HEK293 (cell line): Measurements from ENCODE around the gene KIRREL3.

Experiments used
- GLI4 ChIP-seq: fragments of 450-650 bp; formaldehyde crosslinking; IDR thresholded peaks from 2 replicates; pipeline ENCODE4 v1.5.1; 2016; ENCODE audit warnings: missing biosample characterization, missing genetic modification characterization
- HOXA7 ChIP-seq: sonication (generic); formaldehyde crosslinking; IDR thresholded peaks from 2 replicates; pipeline ENCODE4 v1.8.1; 2022; ENCODE audit warnings: missing genetic modification reagents, borderline replicate concordance
- ZNF24 ChIP-seq: fragments of 450-650 bp; formaldehyde crosslinking; IDR thresholded peaks from 2 replicates; pipeline ENCODE4 v1.5.1; 2016; ENCODE audit warnings: missing biosample characterization, missing genetic modification characterization
- ZNF433 ChIP-seq: fragments of 450-650 bp; formaldehyde crosslinking; IDR thresholded peaks from 2 replicates; pipeline ENCODE4 v1.5.1; 2016; ENCODE audit warnings: missing biosample characterization, missing genetic modification characterization, low read depth
- ZNF530 ChIP-seq: fragments of 450-650 bp; formaldehyde crosslinking; IDR thresholded peaks from 2 replicates; pipeline ENCODE4 v1.5.1; 2016; ENCODE audit warnings: low read depth, missing biosample characterization, missing genetic modification characterization
- ZNF658 ChIP-seq: fragments of 450-650 bp; formaldehyde crosslinking; IDR thresholded peaks from 2 replicates; pipeline ENCODE4; 2016; ENCODE audit warnings: missing biosample characterization, missing genetic modification characterization
- ZNF768 ChIP-seq: fragments of 450-650 bp; formaldehyde crosslinking; IDR thresholded peaks from 2 replicates; pipeline ENCODE4 v1.5.1; 2018; ENCODE audit warnings: missing biosample characterization, mild to moderate bottlenecking, missing genetic modification characterization
- ZNF843 ChIP-seq: fragments of 450-650 bp; formaldehyde crosslinking; IDR thresholded peaks from 2 replicates; pipeline ENCODE4 v1.5.1; 2016; ENCODE audit warnings: missing biosample characterization, missing genetic modification characterization
- TF ChIP-seq, protein P1 (sequence below): fragments of 450-650 bp; formaldehyde crosslinking; IDR thresholded peaks from 2 replicates; pipeline ENCODE4 v1.5.1; 2016; ENCODE audit warnings: missing biosample characterization, missing genetic modification characterization
- TF ChIP-seq, protein P2 (sequence below): fragments of 450-650 bp; formaldehyde crosslinking; IDR thresholded peaks from 2 replicates; pipeline ENCODE4 v1.5.1; 2016; ENCODE audit warnings: missing biosample characterization, missing genetic modification characterization, low read depth
- TF ChIP-seq, protein P3 (sequence below): fragments of 450-650 bp; formaldehyde crosslinking; IDR thresholded peaks from 2 replicates; pipeline ENCODE4 v1.5.1; 2016; ENCODE audit warnings: missing biosample characterization, missing genetic modification characterization
- TF ChIP-seq, protein P4 (sequence below): fragments of 450-650 bp; formaldehyde crosslinking; IDR thresholded peaks from 2 replicates; pipeline ENCODE4 v1.5.1; 2016; ENCODE audit warnings: missing biosample characterization, missing genetic modification characterization

DNA sequence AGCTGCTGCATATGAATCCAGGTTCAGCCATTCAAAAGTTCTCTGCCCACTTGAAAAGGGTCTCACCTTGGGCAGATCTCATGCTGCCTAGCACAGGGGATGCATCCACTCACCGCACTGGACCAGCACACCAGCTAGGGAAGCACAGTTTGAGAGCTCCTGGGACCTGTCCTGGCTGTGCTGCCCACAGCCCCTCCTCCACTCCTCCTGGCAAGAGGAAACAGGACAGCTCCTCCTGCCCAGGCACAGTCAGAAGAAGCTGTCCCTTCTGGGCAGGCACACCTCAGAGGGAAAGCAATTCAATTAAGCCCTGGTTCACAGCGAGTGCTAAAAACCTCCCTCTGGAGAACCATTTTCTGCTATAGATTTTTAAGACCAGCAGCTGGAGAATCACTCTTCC lies 498.4 kb downstream of the KIRREL3 start:
- TF ChIP-seq ZNF24 (tag by site-specific recombination) (no peak), ZNF843 (tag by site-specific recombination) (no peak), ZNF768 (tag by site-specific recombination) (no peak), ZNF433 (tag by site-specific recombination) (no peak), ZNF658 (tag by site-specific recombination) (no peak), ZNF530 (tag by site-specific recombination) (no peak), GLI4 (tag by site-specific recombination) (no peak), HOXA7 (CRISPR knock-in tag) (no peak)
- TF ChIP-seq, protein P1, sequence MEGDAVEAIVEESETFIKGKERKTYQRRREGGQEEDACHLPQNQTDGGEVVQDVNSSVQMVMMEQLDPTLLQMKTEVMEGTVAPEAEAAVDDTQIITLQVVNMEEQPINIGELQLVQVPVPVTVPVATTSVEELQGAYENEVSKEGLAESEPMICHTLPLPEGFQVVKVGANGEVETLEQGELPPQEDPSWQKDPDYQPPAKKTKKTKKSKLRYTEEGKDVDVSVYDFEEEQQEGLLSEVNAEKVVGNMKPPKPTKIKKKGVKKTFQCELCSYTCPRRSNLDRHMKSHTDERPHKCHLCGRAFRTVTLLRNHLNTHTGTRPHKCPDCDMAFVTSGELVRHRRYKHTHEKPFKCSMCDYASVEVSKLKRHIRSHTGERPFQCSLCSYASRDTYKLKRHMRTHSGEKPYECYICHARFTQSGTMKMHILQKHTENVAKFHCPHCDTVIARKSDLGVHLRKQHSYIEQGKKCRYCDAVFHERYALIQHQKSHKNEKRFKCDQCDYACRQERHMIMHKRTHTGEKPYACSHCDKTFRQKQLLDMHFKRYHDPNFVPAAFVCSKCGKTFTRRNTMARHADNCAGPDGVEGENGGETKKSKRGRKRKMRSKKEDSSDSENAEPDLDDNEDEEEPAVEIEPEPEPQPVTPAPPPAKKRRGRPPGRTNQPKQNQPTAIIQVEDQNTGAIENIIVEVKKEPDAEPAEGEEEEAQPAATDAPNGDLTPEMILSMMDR (tag by site-specific recombination) = no peak
- TF ChIP-seq, protein P2, sequence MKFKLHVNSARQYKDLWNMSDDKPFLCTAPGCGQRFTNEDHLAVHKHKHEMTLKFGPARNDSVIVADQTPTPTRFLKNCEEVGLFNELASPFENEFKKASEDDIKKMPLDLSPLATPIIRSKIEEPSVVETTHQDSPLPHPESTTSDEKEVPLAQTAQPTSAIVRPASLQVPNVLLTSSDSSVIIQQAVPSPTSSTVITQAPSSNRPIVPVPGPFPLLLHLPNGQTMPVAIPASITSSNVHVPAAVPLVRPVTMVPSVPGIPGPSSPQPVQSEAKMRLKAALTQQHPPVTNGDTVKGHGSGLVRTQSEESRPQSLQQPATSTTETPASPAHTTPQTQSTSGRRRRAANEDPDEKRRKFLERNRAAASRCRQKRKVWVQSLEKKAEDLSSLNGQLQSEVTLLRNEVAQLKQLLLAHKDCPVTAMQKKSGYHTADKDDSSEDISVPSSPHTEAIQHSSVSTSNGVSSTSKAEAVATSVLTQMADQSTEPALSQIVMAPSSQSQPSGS (tag by site-specific recombination) = no peak
- TF ChIP-seq, protein P3, sequence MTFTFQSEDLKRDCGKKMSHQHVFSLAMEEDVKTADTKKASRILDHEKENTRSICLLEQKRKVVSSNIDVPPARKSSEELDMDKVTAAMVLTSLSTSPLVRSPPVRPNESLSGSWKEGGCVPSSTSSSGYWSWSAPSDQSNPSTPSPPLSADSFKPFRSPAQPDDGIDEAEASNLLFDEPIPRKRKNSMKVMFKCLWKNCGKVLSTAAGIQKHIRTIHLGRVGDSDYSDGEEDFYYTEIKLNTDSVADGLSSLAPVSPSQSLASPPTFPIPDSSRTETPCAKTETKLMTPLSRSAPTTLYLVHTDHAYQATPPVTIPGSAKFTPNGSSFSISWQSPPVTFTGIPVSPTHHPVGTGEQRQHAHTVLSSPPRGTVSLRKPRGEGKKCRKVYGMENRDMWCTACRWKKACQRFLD (tag by site-specific recombination) = no peak
- TF ChIP-seq, protein P4, sequence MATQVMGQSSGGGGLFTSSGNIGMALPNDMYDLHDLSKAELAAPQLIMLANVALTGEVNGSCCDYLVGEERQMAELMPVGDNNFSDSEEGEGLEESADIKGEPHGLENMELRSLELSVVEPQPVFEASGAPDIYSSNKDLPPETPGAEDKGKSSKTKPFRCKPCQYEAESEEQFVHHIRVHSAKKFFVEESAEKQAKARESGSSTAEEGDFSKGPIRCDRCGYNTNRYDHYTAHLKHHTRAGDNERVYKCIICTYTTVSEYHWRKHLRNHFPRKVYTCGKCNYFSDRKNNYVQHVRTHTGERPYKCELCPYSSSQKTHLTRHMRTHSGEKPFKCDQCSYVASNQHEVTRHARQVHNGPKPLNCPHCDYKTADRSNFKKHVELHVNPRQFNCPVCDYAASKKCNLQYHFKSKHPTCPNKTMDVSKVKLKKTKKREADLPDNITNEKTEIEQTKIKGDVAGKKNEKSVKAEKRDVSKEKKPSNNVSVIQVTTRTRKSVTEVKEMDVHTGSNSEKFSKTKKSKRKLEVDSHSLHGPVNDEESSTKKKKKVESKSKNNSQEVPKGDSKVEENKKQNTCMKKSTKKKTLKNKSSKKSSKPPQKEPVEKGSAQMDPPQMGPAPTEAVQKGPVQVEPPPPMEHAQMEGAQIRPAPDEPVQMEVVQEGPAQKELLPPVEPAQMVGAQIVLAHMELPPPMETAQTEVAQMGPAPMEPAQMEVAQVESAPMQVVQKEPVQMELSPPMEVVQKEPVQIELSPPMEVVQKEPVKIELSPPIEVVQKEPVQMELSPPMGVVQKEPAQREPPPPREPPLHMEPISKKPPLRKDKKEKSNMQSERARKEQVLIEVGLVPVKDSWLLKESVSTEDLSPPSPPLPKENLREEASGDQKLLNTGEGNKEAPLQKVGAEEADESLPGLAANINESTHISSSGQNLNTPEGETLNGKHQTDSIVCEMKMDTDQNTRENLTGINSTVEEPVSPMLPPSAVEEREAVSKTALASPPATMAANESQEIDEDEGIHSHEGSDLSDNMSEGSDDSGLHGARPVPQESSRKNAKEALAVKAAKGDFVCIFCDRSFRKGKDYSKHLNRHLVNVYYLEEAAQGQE = no peak
